Natural killer cell (primary cell): Measurements from ENCODE around the gene BRAT1. TPM values are rescaled to one million over a fixed set of nuclear protein-coding genes. Genes with fewer than 3 reads are reported as not detected.
A peak's percentile ranks its signal among the peaks of the same experiment; 100 is the strongest.

Experiments
- ATAC-seq, 3 donors: fragments of 150-1000 bp in 2 of 3; fragments of 200-7000 bp in 1 of 3; cut with Tn5 transposase; 1 replicate in 1 of 3; 2 replicates in 2 of 3; pipeline ENCODE4 v1.10.0; 2021; ENCODE audit warnings: mild to moderate bottlenecking in 2 of 3, moderate library complexity in 2 of 3
- DNase-seq, 2 donors: peaks; one replicate each; pipeline versions ENCODE4 v3.0.0 to v3.0.0-alpha.2; 2013 to 2021; ENCODE audit warnings: mixed read lengths in 1 of 2
- H3K27ac ChIP-seq: one replicate; pipeline ENCODE4 v1.5.1; 2013; ENCODE audit warnings: mild to moderate bottlenecking, low read length
- H3K27me3 ChIP-seq: one replicate; pipeline ENCODE4 v1.6.1; 2013; ENCODE audit warnings: low read length; ENCODE audit not compliant: control insufficient read depth, insufficient read depth
- H3K36me3 ChIP-seq: one replicate; pipeline ENCODE4 v1.6.1; 2013; ENCODE audit warnings: low read length; ENCODE audit not compliant: control insufficient read depth, insufficient read depth
- H3K4me1 ChIP-seq: one replicate; pipeline ENCODE4 v1.6.1; 2013; ENCODE audit warnings: low read length; ENCODE audit not compliant: control insufficient read depth, insufficient read depth
- H3K4me3 ChIP-seq: one replicate; pipeline ENCODE4 v1.5.1; 2013; ENCODE audit warnings: low read length
- H3K9me3 ChIP-seq: one replicate; pipeline ENCODE4 v1.6.1; 2013; ENCODE audit warnings: low read length; ENCODE audit not compliant: control insufficient read depth, insufficient read depth
- H3K27ac Mint-ChIP-seq, 2 donors: one replicate each; pipeline ENCODE4 v1.8.0; 2022; ENCODE audit warnings: mild to moderate bottlenecking in 2 of 2, mixed read lengths in 2 of 2, moderate library complexity in 1 of 2
- H3K27me3 Mint-ChIP-seq, 2 donors: one replicate each; pipeline ENCODE4 v1.8.0; 2022; ENCODE audit warnings: low read depth in 2 of 2, mixed read lengths in 2 of 2
- H3K36me3 Mint-ChIP-seq: one replicate; pipeline ENCODE4 v1.8.0; 2022; ENCODE audit warnings: mixed read lengths
- H3K4me1 Mint-ChIP-seq, 2 donors: one replicate each; pipeline ENCODE4 v1.8.0; 2022; ENCODE audit warnings: mixed read lengths in 2 of 2
- H3K4me3 Mint-ChIP-seq: one replicate; pipeline ENCODE4 v1.8.0; 2022; ENCODE audit warnings: mild to moderate bottlenecking, moderate library complexity, mixed read lengths
- H3K9me3 Mint-ChIP-seq, 2 donors: one replicate each; pipeline ENCODE4 v1.8.0; 2022; ENCODE audit warnings: mixed read lengths in 2 of 2
- WGBS: methylation state at CpG from one replicate; pipeline ENCODE4 v1.1.7; 2013; ENCODE audit warnings: missing lambda C conversion rate; ENCODE audit not compliant: insufficient coverage; 5-methylcytosine and 5-hydroxymethylcytosine counted together
- intact Hi-C: fragments of 100-400 bp; cut with micrococcal nuclease; formaldehyde crosslinking; loops from one replicate; pipeline ENCODE4 v1.14.2; 2022
- total RNA-seq, 4 donors: library from RNA; stranded (reverse); fragments of 120-200 nt in 1 of 4; gene quantifications; one replicate each; pipeline versions ENCODE4 v1.2.3 to v1.2.4, GENCODE V29; 2013 to 2022
- TF ChIP-seq, protein P1 (sequence below): fragments of 200-600 bp; IDR thresholded peaks from one replicate; pipeline ENCODE4 v1.8.0; 2022; ENCODE audit warnings: antibody characterized with exemption

The BRAT1 gene
- total RNA-seq, 3 donors from 2014 or later (not counting 1 experiment from before 2014, with no cell fraction given) = 24.9 to 26.7 (median 25.6) TPM

DNA sequence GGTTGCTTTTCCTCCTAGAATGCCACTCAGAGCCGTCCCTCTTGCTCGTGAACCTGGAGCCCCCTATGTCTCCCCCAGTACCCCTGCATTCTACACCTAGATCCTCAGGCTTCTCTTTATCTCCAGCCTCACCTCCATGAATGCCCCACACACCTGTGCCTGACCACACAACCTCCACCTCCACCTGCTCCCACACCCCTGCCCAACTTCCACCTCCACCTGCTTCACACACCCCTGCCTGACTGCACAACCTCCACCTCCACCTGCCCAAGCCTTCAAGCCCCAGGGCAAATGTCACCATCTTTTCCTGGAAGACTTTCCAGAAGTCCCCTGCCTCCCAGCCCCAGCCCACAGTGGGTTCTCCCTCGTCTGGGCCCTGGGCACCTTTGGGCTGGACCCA is 42.6 kb downstream of the BRAT1 start:
- H3K4me3 Mint-ChIP-seq = peak overlapping the region; percentile 83

DNA sequence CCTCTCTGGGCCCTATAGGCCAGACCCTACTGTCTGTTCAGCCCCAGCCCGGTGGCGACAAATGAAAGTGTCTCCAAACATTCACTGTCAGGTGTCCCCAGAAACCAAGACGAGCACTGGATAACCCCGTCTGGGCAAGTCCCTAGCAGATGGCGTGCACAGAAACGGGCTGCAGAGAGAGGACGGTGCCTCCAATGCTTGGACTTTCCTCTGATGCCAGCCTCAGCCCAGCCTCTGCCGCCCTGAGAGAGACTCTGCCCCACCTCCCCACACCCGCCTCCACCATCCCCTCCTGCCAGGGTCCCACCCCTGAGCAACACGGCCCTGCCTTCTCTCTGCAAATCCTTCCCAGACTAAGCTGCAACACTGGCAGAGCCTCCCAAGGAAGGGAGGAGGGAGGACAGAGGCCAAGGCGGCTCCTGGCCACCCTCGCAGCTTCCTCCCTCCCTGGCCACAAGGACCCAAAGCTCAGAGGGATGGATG is 43.1 kb downstream of the BRAT1 start:
- H3K4me3 ChIP-seq = no peak overlapping the region
- WGBS = 38% methylated on average over 12 of the region's 12 CpGs
- H3K9me3 Mint-ChIP-seq = no peaks in the 10 kb centered on the region
- H3K4me3 Mint-ChIP-seq = peak overlapping the region; percentile 83
- peak; percentile 58 to 77 for DNase-seq
- no peaks in the 10 kb centered on the region for H3K27me3 Mint-ChIP-seq
- no peaks in the 10 kb centered on the region for H3K36me3 Mint-ChIP-seq
- TF ChIP-seq, protein P1, sequence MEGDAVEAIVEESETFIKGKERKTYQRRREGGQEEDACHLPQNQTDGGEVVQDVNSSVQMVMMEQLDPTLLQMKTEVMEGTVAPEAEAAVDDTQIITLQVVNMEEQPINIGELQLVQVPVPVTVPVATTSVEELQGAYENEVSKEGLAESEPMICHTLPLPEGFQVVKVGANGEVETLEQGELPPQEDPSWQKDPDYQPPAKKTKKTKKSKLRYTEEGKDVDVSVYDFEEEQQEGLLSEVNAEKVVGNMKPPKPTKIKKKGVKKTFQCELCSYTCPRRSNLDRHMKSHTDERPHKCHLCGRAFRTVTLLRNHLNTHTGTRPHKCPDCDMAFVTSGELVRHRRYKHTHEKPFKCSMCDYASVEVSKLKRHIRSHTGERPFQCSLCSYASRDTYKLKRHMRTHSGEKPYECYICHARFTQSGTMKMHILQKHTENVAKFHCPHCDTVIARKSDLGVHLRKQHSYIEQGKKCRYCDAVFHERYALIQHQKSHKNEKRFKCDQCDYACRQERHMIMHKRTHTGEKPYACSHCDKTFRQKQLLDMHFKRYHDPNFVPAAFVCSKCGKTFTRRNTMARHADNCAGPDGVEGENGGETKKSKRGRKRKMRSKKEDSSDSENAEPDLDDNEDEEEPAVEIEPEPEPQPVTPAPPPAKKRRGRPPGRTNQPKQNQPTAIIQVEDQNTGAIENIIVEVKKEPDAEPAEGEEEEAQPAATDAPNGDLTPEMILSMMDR = no peak
- H3K27me3 ChIP-seq = no peaks in the 10 kb centered on the region
- peaks cover 69% of the 10 kb centered on the region for H3K4me1 ChIP-seq
- no peaks in the 10 kb centered on the region for H3K9me3 ChIP-seq
- no peaks in the 10 kb centered on the region for H3K36me3 ChIP-seq
- peak; percentile 35 to 49 (median 37) for ATAC-seq
- peak overlapping the region; percentile 90 for H3K27ac ChIP-seq
- H3K27ac Mint-ChIP-seq = peak overlapping the region in 1 of 2 donors; percentile 95
- H3K4me1 Mint-ChIP-seq = peaks cover 37 to 58% of the 10 kb centered on the region in 2 donors
- intact Hi-C loops = loop anchor here (5.0 kb wide), 1 partner anchor 95 kb away; no protein-coding TSS in a partner anchor

More for the DNA sequence above, 42.6 kb downstream of the BRAT1 start:
- DNase-seq = no peak
- Mint-ChIP-seq H3K27me3 (no peaks in the 10 kb centered on the region), H3K36me3 (no peaks in the 10 kb centered on the region), H3K9me3 (no peaks in the 10 kb centered on the region), H3K27ac (peak overlapping the region in 1 of 2 donors; percentile 95), H3K4me1 (peaks cover 37 to 63% of the 10 kb centered on the region in 2 donors)
- peaks cover 64% of the 10 kb centered on the region for H3K4me1 ChIP-seq
- no peaks in the 10 kb centered on the region for H3K36me3 ChIP-seq
- H3K27me3 ChIP-seq = no peaks in the 10 kb centered on the region
- TF ChIP-seq, protein P1 = no peak
- 88% methylated on average over 3 of the region's 3 CpGs for WGBS
- no peaks in the 10 kb centered on the region for H3K9me3 ChIP-seq
- no peak overlapping the region for H3K4me3 ChIP-seq
- intact Hi-C loops = loop anchor here (5.0 kb wide), 1 partner anchor 95 kb away; no protein-coding TSS in a partner anchor
- ATAC-seq = no peak
- H3K27ac ChIP-seq = peak overlapping the region; percentile 90

DNA sequence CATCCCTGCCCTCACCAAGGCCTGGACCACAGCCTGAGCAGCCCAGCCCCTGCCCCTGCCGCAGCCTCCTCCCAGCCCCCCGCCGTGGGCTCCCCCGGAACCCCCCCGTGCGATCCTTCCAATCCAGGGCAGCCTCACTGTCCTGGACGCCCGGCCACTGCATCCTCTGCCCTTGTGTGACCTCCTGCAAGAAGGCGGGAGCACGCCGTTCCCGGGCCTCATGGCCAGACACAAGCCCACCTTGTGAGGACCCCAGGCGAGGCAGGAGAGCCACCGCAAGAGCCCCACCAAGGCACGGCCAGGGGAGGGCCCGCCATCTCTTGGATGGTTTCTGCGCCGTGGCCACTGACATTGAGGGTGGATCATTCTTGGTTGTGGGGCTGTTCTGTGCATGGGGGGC is 43.6 kb downstream of the BRAT1 start:
- H3K4me3 Mint-ChIP-seq = peak overlapping the region; percentile 83
- no peak overlapping the region for H3K4me3 ChIP-seq
- TF ChIP-seq, protein P1 = no peak
- 16% methylated on average over 18 of the region's 18 CpGs for WGBS
- no peaks in the 10 kb centered on the region for H3K9me3 Mint-ChIP-seq
- H3K27me3 Mint-ChIP-seq = no peaks in the 10 kb centered on the region
- H3K27ac ChIP-seq = peak overlapping the region; percentile 90
- no peaks in the 10 kb centered on the region for H3K9me3 ChIP-seq
- H3K36me3 Mint-ChIP-seq = no peaks in the 10 kb centered on the region
- ATAC-seq = no peak
- H3K36me3 ChIP-seq = no peaks in the 10 kb centered on the region
- intact Hi-C loops = loop anchor here (1.0 to 5.0 kb wide), 2 partner anchors 44 to 94 kb away; partner anchors contain the start of gene BRAT1
- H3K4me1 Mint-ChIP-seq = peaks cover 37 to 58% of the 10 kb centered on the region in 2 donors
- peak overlapping the region in 1 of 2 donors; percentile 95 for H3K27ac Mint-ChIP-seq
- no peaks in the 10 kb centered on the region for H3K27me3 ChIP-seq
- no peak for DNase-seq
- H3K4me1 ChIP-seq = peaks cover 69% of the 10 kb centered on the region
